Ishikawa (cell line): ENCODE data around the gene IL17RC.

Experiments
- CEBPB ChIP-seq: IDR thresholded peaks from 2 replicates; pipeline ENCODE4 v1.6.1; 2012
- CREB1 ChIP-seq: IDR thresholded peaks from 2 replicates; pipeline ENCODE4 v1.6.1; 2012; ENCODE audit warnings: low read depth
- EP300 ChIP-seq: IDR thresholded peaks from 2 replicates; pipeline ENCODE4 v1.6.1; 2012; ENCODE audit warnings: borderline replicate concordance
- MAX ChIP-seq: IDR thresholded peaks from 2 replicates; pipeline ENCODE4 v1.6.1; 2012
- NFIC ChIP-seq: IDR thresholded peaks from 2 replicates; pipeline ENCODE4 v1.6.1; 2012
- RAD21 ChIP-seq: IDR thresholded peaks from 2 replicates; pipeline ENCODE4 v1.6.1; 2012; ENCODE audit warnings: low read depth
- REST ChIP-seq: IDR thresholded peaks from 2 replicates; pipeline ENCODE4 v1.6.1; 2012; ENCODE audit warnings: low read depth, mild to moderate bottlenecking
- TAF1 ChIP-seq: IDR thresholded peaks from 2 replicates; pipeline ENCODE4 v1.6.1; 2012; ENCODE audit warnings: low read depth, mild to moderate bottlenecking
- TCF12 ChIP-seq: IDR thresholded peaks from 2 replicates; pipeline ENCODE4 v1.6.1; 2012; ENCODE audit warnings: low read depth
- YY1 ChIP-seq: IDR thresholded peaks from 2 replicates; pipeline ENCODE4 v1.6.1; 2012; ENCODE audit warnings: low read depth
- ZBTB7A ChIP-seq: IDR thresholded peaks from 2 replicates; pipeline ENCODE4 v1.6.1; 2012; ENCODE audit warnings: low read depth

DNA sequence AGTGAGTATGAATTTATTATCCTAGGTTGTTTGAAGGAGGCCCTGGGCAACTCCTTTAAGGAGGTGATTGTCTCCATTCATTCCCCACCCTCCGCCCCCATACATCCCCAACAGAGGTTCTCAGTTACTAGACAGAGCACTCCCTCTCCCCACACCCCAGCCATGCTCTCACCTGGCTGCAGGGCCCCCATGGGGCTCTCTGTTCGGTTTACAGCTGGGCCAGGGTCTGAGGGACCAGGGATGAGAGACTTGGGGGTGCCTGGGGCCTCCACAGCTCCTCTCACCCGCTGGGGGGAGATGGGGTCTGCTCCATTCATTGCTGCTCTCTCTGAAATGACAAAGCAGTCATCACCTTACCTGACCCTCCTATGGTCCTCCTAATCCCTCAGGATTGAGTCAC is 31.7 kb downstream of the IL17RC start:
- no peak for TF ChIP-seq CREB1
- TF ChIP-seq MAX = no peak
- no peak for TF ChIP-seq EP300
- TF ChIP-seq CEBPB = no peak
- TF ChIP-seq TCF12 = no peak
- no peak for TF ChIP-seq REST
- no peak for TF ChIP-seq YY1
- TF ChIP-seq RAD21 = no peak
- TF ChIP-seq ZBTB7A = no peak
- TF ChIP-seq NFIC = no peak
- no peak for TF ChIP-seq TAF1
